Mesenchymal stem cell (in vitro differentiated cells and primary cell): ENCODE results near the gene FOXF2.
A peak's percentile ranks its signal among the peaks of the same experiment; 100 is the strongest.

Experiments
- DNase-seq: peaks from one replicate; pipeline ENCODE4 v3.0.0-alpha.2; 2013
- H2AFZ ChIP-seq: one replicate; pipeline ENCODE4 v1.6.1; 2013; ENCODE audit warnings: low read depth, mild to moderate bottlenecking, control low read depth, inconsistent platforms, low read length, moderate library complexity
- H2AK5ac ChIP-seq: 2 replicates; pipeline ENCODE4 v1.6.1; 2013; ENCODE audit warnings: low read length, moderate library complexity, mild to moderate bottlenecking, inconsistent platforms; ENCODE audit not compliant: severe bottlenecking
- H2BK120ac ChIP-seq: one replicate; pipeline ENCODE4 v1.6.1; 2013; ENCODE audit warnings: low read depth, mild to moderate bottlenecking, inconsistent platforms, low read length, moderate library complexity
- H2BK12ac ChIP-seq, 2 experiments: one replicate each; pipeline ENCODE4 v1.6.1; 2013; ENCODE audit warnings: inconsistent platforms in 2 of 2, low read length in 2 of 2, mild to moderate bottlenecking in 2 of 2, moderate library complexity in 2 of 2, control low read depth in 1 of 2
- H2BK15ac ChIP-seq: one replicate; pipeline ENCODE4 v1.6.1; 2013; ENCODE audit warnings: mild to moderate bottlenecking, low read depth, inconsistent platforms; ENCODE audit not compliant: poor library complexity, severe bottlenecking
- H2BK5ac ChIP-seq: 2 replicates; pipeline ENCODE4 v1.6.1; 2013; ENCODE audit warnings: low read depth, mild to moderate bottlenecking, low read length, control low read depth, inconsistent platforms; ENCODE audit not compliant: poor library complexity, severe bottlenecking
- H3K14ac ChIP-seq, 2 experiments: one replicate each; pipeline ENCODE4 v1.6.1; 2013; ENCODE audit warnings: inconsistent platforms in 2 of 2, low read length in 2 of 2, control low read depth in 1 of 2, mild to moderate bottlenecking in 1 of 2, moderate library complexity in 1 of 2
- H3K18ac ChIP-seq, 2 experiments: one replicate each; pipeline ENCODE4 v1.6.1; 2013; ENCODE audit warnings: inconsistent platforms in 2 of 2, low read length in 2 of 2, control low read depth in 1 of 2, low read depth in 1 of 2, mild to moderate bottlenecking in 1 of 2
- H3K23ac ChIP-seq, 2 experiments: one replicate each; pipeline ENCODE4 v1.6.1; 2013; ENCODE audit warnings: inconsistent platforms in 2 of 2, low read length in 2 of 2, mild to moderate bottlenecking in 2 of 2, moderate library complexity in 2 of 2, control low read depth in 1 of 2
- H3K27ac ChIP-seq: 2 replicates; pipeline ENCODE4 v1.5.1; 2013; ENCODE audit warnings: mild to moderate bottlenecking, moderate library complexity, low read length, control low read depth, inconsistent platforms; ENCODE audit not compliant: poor library complexity, severe bottlenecking
- H3K27me3 ChIP-seq, 2 experiments: 2 replicates each; pipeline versions ENCODE4 v1.6.1 to v1.7.0; 2013; ENCODE audit warnings: low read length in 2 of 2, mild to moderate bottlenecking in 2 of 2, moderate library complexity in 2 of 2, control low read depth in 1 of 2, inconsistent platforms in 1 of 2; ENCODE audit not compliant: control insufficient read depth in 1 of 2, insufficient read depth in 1 of 2
- H3K36me3 ChIP-seq, 2 experiments: 2 replicates each; pipeline versions ENCODE4 v1.6.1 to v1.7.0; 2013; ENCODE audit warnings: low read length in 2 of 2, control low read depth in 1 of 2, inconsistent platforms in 1 of 2, low read depth in 1 of 2, mild to moderate bottlenecking in 1 of 2; ENCODE audit not compliant: insufficient read depth in 2 of 2, control insufficient read depth in 1 of 2
- H3K4ac ChIP-seq, 2 experiments: one replicate each; pipeline ENCODE4 v1.6.1; 2013; ENCODE audit warnings: inconsistent platforms in 2 of 2, low read length in 2 of 2, mild to moderate bottlenecking in 2 of 2, moderate library complexity in 2 of 2, control low read depth in 1 of 2, low read depth in 1 of 2
- H3K4me1 ChIP-seq: 2 replicates; pipeline ENCODE4 v1.6.1; 2013; ENCODE audit warnings: low read depth, low read length, control low read depth; ENCODE audit not compliant: control insufficient read depth, insufficient read depth
- H3K4me2 ChIP-seq: 2 replicates; pipeline ENCODE4 v1.6.1; 2013; ENCODE audit warnings: low read length, mild to moderate bottlenecking, inconsistent platforms; ENCODE audit not compliant: poor library complexity, severe bottlenecking
- H3K4me3 ChIP-seq, 2 experiments: 2 replicates each; pipeline versions ENCODE4 v1.5.1 to v1.7.0; 2013; ENCODE audit warnings: low read length in 2 of 2, mild to moderate bottlenecking in 2 of 2, control low read depth in 1 of 2, low read depth in 1 of 2; ENCODE audit not compliant: insufficient read depth in 1 of 2
- H3K79me1 ChIP-seq: replicated peaks from 2 replicates; pipeline ENCODE4 v1.6.1; 2013; ENCODE audit warnings: mild to moderate bottlenecking, control low read depth, low read length, inconsistent platforms; ENCODE audit not compliant: poor library complexity, severe bottlenecking
- H3K9ac ChIP-seq: 2 replicates; pipeline ENCODE4 v1.7.0; 2013; ENCODE audit warnings: mild to moderate bottlenecking, low read length, moderate library complexity
- H3K9me3 ChIP-seq: 2 replicates; pipeline ENCODE4 v1.7.0; 2013; ENCODE audit warnings: mild to moderate bottlenecking, low read length; ENCODE audit not compliant: control insufficient read depth
- H4K8ac ChIP-seq: one replicate; pipeline ENCODE4 v1.6.1; 2013; ENCODE audit warnings: inconsistent platforms, mild to moderate bottlenecking, low read length, moderate library complexity
- H4K91ac ChIP-seq: one replicate; pipeline ENCODE4 v1.6.1; 2013; ENCODE audit warnings: mild to moderate bottlenecking, low read length, inconsistent platforms
- WGBS: methylation state at CpG from one replicate; pipeline ENCODE4 v1.1.7; 2013; ENCODE audit warnings: mixed read lengths; 5-methylcytosine and 5-hydroxymethylcytosine counted together

The FOXF2 gene

DNA sequence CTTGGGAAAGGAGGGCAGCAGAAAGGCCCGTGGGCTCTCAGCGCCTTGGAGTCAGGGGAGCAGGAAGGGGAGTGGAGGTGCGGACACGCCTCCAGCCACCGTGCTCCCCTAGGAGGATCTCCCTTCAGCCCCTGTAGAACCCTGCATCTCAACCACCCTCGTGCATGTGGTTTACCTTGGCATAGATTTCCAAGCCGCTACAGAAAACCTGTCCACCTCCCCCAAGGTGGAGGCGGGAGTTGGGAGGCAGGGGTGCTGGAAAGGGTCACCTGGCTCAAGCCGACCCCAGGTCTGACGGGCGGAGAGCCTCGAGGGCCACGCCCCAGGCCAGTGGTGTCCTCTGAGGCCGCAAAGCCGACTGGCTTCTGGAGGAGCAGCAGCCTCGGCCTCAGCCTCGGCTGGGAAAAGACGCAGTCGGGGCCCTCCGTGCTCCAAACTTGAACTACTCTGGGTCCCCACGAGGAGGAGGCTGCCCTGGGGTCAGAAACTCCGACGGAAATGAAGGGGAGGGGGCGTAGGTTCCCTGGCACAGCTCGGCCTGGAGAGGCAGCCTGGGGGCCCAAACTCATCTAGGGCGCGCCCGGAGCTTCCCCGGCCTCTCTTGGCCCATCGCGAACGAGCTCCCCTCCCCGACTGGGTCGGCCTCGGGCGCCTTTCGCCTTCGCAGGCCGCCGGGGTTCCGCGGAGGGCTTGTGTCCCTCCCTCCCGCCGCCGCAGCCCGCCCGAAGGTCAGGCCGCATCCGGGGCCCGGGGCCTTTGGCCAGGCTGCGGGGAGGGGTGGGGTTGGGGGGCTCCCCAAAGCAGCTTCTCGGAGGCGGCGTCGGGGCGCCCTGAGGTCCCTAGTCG is 6.3 kb upstream of the FOXF2 start:
- Histone ChIP-seq H2BK5ac (no peak overlapping the region), H2BK15ac (no peak overlapping the region), H2AK5ac (no peak overlapping the region), H3K36me3 (no peaks in the 10 kb centered on the region), H3K14ac (no peak overlapping the region), H3K27me3 (peaks cover 71 to 94% of the 10 kb centered on the region in 2 experiments), H3K27ac (no peak overlapping the region), H3K4me2 (no peak overlapping the region), H4K91ac (no peak overlapping the region), H3K9ac (peak overlapping the region; percentile 15), H3K18ac (no peak overlapping the region), H2AFZ (no peak overlapping the region), H3K4ac (no peak overlapping the region), H3K79me1 (no peaks in the 10 kb centered on the region), H3K4me3 (no peak overlapping the region), H4K8ac (no peak overlapping the region), H3K4me1 (peaks cover 39% of the 10 kb centered on the region), H3K9me3 (no peaks in the 10 kb centered on the region), H3K23ac (peak overlapping the region in 1 of 2 experiments; percentile 6), H2BK12ac (no peak overlapping the region), H2BK120ac (no peak overlapping the region)
- DNase-seq, result no peak
- WGBS, result under 1% methylated on average over 36 of the region's 57 CpGs

DNA sequence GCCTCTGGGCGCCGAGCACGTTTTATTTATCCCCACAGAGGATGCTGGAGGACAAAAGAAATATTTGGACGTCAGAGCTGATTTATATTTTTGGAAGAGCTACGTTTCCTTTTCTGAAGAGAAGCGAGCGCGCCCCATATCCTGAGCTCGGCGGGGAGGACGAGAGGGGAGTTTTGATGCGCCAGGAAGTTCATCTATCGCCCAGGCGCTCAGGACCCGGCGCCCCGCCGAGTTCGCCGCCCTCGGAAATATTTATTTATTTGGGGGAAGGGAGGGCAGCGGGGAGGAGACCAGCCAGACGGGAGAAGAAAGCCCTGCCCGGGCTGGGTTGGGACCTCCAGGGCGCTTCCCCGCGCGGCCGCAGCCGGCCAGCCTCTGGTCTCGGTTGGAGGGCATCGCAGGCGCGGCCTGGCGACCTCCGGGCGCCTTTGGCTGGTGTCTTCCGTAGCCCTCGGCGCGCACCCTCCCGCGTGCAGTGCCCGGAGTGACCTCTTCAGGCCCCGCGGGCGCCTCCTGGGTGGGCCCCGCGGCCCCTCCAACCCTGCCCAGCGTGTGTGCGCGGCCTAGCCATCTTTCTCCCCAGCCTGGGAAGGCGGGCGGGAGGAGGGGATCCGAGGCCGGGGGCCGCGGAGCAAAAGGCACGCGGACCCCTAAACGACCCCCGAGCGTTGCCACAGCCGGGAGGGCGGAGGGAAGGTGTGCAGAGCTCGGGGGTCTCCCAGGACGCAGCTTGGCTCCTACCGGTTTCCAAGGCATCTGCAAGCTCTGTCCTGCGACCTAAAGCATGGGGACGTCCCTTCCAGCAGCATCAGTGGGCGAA is 5.4 kb upstream of the FOXF2 start:
- H3K4me1 ChIP-seq, result peaks cover 35% of the 10 kb centered on the region
- no peak overlapping the region for H3K9ac ChIP-seq
- no peak overlapping the region for H2AK5ac ChIP-seq
- no peaks in the 10 kb centered on the region for H3K36me3 ChIP-seq
- H3K27ac ChIP-seq, result no peak overlapping the region
- H3K27me3 ChIP-seq, result peaks cover 65 to 95% of the 10 kb centered on the region in 2 experiments
- H3K14ac ChIP-seq, result no peak overlapping the region
- H3K9me3 ChIP-seq, result no peaks in the 10 kb centered on the region
- no peak overlapping the region for H3K4me3 ChIP-seq
- H2BK12ac ChIP-seq, result no peak overlapping the region
- H3K23ac ChIP-seq, result no peak overlapping the region
- no peak overlapping the region for H2BK15ac ChIP-seq
- H2BK120ac ChIP-seq, result no peak overlapping the region
- H2AFZ ChIP-seq, result no peak overlapping the region
- H3K4ac ChIP-seq, result no peak overlapping the region
- H3K79me1 ChIP-seq, result no peaks in the 10 kb centered on the region
- 6% methylated on average over 38 of the region's 71 CpGs for WGBS
- DNase-seq, result no peak
- no peak overlapping the region for H3K18ac ChIP-seq
- peak overlapping the region; percentile 1 for H3K4me2 ChIP-seq
- no peak overlapping the region for H2BK5ac ChIP-seq
- H4K91ac ChIP-seq, result no peak overlapping the region
- no peak overlapping the region for H4K8ac ChIP-seq

DNA sequence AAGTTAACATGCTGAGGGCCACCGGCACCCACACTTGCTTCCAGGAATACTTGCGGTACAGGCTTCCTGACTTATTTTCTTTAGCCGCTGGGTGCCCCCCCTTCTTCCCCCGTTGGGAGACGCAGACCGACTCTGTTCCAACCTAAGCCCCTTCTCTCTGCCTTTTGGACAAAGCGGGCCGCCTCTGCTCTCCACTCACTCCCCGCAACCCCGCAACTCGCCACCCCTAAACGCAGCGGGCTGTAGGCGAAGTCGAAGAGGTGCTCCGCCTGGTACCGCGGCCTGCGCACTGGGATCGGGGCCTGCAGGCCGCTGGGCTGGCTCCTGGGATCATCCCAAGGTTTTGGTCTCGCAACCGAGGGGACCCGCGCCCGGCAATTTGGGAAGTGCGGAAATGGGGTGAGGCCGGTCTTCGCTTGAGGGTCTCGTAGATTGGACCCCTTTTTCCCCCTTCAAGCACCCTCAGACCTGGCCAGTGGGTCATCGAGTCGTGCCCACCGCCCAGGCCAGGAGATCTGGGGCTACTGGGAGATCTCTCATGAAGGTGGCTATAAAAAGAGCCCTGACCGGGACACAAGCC is 4.7 kb upstream of the FOXF2 start:
- H3K9ac ChIP-seq, result no peak overlapping the region
- no peak overlapping the region for H4K8ac ChIP-seq
- peak overlapping the region in 1 of 2 experiments; percentile 67 for H3K23ac ChIP-seq
- no peak overlapping the region for H2AFZ ChIP-seq
- H3K9me3 ChIP-seq, result no peaks in the 10 kb centered on the region
- H3K18ac ChIP-seq, result no peak overlapping the region
- no peak overlapping the region for H2BK5ac ChIP-seq
- H3K79me1 ChIP-seq, result no peaks in the 10 kb centered on the region
- H3K4me2 ChIP-seq, result no peak overlapping the region
- no peak overlapping the region for H3K27ac ChIP-seq
- H3K4me3 ChIP-seq, result no peak overlapping the region
- no peak overlapping the region for H2BK120ac ChIP-seq
- H3K14ac ChIP-seq, result no peak overlapping the region
- H3K36me3 ChIP-seq, result no peaks in the 10 kb centered on the region
- no peak for DNase-seq
- H3K4me1 ChIP-seq, result peaks cover 39% of the 10 kb centered on the region
- no peak overlapping the region for H2AK5ac ChIP-seq
- H4K91ac ChIP-seq, result no peak overlapping the region
- 8% methylated on average over 31 of the region's 34 CpGs for whole genome bisulfite sequencing
- no peak overlapping the region for H2BK12ac ChIP-seq
- no peak overlapping the region for H2BK15ac ChIP-seq
- no peak overlapping the region for H3K4ac ChIP-seq
- peaks cover 58 to 92% of the 10 kb centered on the region in 2 experiments for H3K27me3 ChIP-seq
